HG03457 (cell line): ENCODE results near the gene MRO.

ENCODE experiments used
- ATAC-seq: cut with Tn5 transposase; IDR thresholded peaks from one replicate; pipeline ENCODE4 v1.9.1; 2021; ENCODE audit warnings: moderate number of reproducible peaks; ENCODE audit not compliant: unreplicated experiment

MRO gene

GRCh38 chr18:50748243-50749229, 71.3 kb downstream of the MRO start:
- ATAC-seq: no peak

DNA sequence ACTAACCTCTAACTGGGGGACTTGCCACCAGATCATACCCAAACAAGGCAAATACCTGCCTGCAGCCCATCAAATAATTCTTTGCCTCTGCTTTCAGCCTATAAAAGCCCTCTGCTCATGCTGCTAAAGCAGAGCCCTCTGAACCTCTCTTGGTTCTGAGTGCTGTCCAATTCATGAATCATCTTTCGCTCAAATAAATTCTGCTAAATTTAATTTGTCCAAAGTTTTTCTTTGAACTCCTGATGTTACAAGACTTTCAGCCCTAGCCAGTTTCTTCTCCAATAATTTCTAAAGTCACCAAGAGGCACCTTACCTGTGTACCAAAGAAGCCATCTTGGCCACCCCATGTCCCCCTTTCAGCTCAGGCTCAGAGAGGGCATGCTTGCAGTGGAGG, 72.0 kb downstream of the MRO start:
- no peak for ATAC-seq

- no peak for ATAC-seq
Measured at GRCh38 chr18:50745945-50746344, 73.9 kb downstream of the MRO start.
